Neutrophil (primary cell): ENCODE data around the gene S100A3.

ENCODE experiments used
- H3K27ac ChIP-seq: fragments of 200-600 bp; sonication (generic); 2 replicates; pipeline ENCODE4 v1.5.1; 2016; ENCODE audit warnings: mild to moderate bottlenecking, moderate library complexity
- H3K27me3 ChIP-seq: fragments of 200-600 bp; sonication (generic); 2 replicates; pipeline ENCODE4 v1.6.0; 2016; ENCODE audit warnings: mild to moderate bottlenecking
- H3K36me3 ChIP-seq: fragments of 200-600 bp; sonication (generic); 2 replicates; pipeline ENCODE4 v1.5.1; 2017
- H3K4me1 ChIP-seq, 2 experiments: fragments of 200-600 bp in 1 of 2; sonication (generic) in 1 of 2; 1 replicate in 1 of 2; 2 replicates in 1 of 2; pipeline versions ENCODE4 v1.5.1 to v1.6.1; 2013 to 2016; ENCODE audit warnings: low read depth in 1 of 2, low read length in 1 of 2, mild to moderate bottlenecking in 1 of 2, moderate library complexity in 1 of 2; ENCODE audit not compliant: control insufficient read depth in 1 of 2, insufficient read depth in 1 of 2
- H3K4me3 ChIP-seq, 2 experiments: fragments of 200-600 bp in 1 of 2; sonication (generic) in 1 of 2; 1 replicate in 1 of 2; 2 replicates in 1 of 2; pipeline ENCODE4 v1.5.1; 2013 to 2016; ENCODE audit warnings: low read depth in 1 of 2, low read length in 1 of 2, mild to moderate bottlenecking in 1 of 2, moderate library complexity in 1 of 2
- H3K9me3 ChIP-seq: fragments of 200-600 bp; sonication (generic); 2 replicates; pipeline ENCODE4 v1.5.1; 2016
- TF ChIP-seq, protein P1 (sequence below): fragments of 200-600 bp; sonication (generic); IDR thresholded peaks from 2 replicates; pipeline ENCODE4 v1.5.1; 2016; ENCODE audit warnings: antibody characterized with exemption

S100A3 gene

DNA sequence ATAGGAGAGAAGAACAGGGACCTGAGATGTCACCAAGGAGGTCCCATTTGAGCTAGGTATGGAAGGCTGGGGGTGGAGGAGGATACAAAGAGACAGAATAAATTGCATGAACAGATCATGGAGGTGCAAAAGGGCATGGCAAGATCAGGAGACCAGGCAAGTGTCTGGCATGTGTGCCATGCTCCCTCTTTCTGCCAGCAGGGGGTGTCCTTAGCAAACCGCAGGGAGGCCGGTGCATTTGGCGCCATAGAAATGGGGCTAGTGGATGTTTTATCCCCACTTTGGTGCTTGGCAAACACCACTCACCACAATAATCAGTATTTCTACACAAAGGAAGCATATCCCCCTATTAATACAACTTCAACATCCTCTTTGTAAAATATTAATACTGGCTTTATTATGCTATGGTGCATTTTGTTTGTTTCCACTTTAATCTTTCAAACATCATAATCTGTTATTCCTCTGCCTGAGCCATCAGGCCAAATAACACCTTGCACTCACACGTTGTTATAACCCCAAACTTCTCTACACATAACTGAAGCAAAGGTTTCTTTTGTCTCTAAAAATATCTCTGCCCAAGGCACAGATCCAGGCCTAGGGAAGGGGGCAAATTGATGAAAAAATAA, 39.2 kb downstream of the S100A3 start:
- Histone ChIP-seq H3K4me1 (peaks cover 42 to 46% of the 10 kb centered on the region in 2 experiments), H3K36me3 (no peaks in the 10 kb centered on the region), H3K9me3 (no peaks in the 10 kb centered on the region), H3K27me3 (no peaks in the 10 kb centered on the region), H3K4me3 (no peak overlapping the region), H3K27ac (no peak overlapping the region)
- TF ChIP-seq, protein P1, sequence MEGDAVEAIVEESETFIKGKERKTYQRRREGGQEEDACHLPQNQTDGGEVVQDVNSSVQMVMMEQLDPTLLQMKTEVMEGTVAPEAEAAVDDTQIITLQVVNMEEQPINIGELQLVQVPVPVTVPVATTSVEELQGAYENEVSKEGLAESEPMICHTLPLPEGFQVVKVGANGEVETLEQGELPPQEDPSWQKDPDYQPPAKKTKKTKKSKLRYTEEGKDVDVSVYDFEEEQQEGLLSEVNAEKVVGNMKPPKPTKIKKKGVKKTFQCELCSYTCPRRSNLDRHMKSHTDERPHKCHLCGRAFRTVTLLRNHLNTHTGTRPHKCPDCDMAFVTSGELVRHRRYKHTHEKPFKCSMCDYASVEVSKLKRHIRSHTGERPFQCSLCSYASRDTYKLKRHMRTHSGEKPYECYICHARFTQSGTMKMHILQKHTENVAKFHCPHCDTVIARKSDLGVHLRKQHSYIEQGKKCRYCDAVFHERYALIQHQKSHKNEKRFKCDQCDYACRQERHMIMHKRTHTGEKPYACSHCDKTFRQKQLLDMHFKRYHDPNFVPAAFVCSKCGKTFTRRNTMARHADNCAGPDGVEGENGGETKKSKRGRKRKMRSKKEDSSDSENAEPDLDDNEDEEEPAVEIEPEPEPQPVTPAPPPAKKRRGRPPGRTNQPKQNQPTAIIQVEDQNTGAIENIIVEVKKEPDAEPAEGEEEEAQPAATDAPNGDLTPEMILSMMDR: peak; percentile 62

DNA sequence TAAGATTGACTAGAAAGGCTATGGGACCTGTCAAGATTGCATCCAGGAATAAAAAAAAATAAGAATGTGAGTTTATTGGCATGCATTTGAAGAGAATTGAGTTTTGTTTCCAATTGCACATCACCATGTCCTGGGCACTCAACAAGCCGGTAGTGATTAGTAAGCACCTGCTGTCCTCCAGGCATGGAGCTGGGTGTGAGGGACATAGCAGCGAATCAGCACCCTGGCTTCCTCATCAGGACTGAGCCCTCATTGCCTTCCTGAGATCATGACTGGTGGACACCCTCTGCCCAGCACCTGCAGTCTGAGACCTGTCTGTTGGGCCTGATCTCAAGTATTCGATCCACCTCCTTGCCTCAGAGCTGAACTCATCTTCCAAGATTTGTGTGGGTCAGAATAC, 40.0 kb downstream of the S100A3 start:
- Histone ChIP-seq H3K4me1 (peaks cover 34 to 38% of the 10 kb centered on the region in 2 experiments), H3K4me3 (no peak overlapping the region), H3K27ac (no peak overlapping the region), H3K9me3 (no peaks in the 10 kb centered on the region), H3K36me3 (no peaks in the 10 kb centered on the region), H3K27me3 (no peaks in the 10 kb centered on the region)
- TF ChIP-seq, protein P1: no peak

DNA sequence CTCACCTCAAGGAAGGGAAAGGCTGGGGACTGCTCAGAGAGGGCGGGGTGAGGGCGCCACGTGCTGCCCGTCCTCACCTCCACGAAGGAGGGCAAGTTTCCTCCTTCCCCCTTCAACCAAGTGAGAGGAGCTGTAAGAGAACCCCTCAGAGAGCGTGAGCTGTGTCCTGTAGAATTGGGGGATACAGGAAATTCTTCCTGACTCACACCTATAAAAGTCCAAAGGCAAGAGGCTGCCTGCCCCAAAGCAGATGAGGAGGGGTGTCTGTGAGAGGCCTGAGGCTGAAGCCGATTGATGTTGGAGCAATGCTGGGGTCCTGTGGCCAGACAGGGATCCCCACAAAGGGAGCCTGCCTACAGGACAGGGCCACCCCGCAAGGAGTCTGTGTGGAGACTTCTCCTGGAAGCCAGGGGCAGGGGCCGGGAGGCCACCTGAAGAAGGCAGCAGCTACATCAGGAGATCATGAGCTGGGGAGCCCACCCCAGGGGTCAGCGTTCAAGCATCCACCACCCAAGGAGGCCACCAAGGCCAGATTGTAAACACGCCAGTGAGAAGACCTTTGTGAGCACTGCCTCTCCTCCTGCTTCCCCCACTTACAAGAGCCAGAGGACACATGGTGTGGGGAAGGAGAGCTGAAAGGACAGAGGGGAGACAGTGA, 41.0 kb downstream of the S100A3 start:
- TF ChIP-seq, protein P1: no peak
- Histone ChIP-seq H3K27me3 (no peaks in the 10 kb centered on the region), H3K27ac (no peak overlapping the region), H3K36me3 (no peaks in the 10 kb centered on the region), H3K9me3 (no peaks in the 10 kb centered on the region), H3K4me3 (no peak overlapping the region), H3K4me1 (peaks cover 24 to 28% of the 10 kb centered on the region in 2 experiments)

DNA sequence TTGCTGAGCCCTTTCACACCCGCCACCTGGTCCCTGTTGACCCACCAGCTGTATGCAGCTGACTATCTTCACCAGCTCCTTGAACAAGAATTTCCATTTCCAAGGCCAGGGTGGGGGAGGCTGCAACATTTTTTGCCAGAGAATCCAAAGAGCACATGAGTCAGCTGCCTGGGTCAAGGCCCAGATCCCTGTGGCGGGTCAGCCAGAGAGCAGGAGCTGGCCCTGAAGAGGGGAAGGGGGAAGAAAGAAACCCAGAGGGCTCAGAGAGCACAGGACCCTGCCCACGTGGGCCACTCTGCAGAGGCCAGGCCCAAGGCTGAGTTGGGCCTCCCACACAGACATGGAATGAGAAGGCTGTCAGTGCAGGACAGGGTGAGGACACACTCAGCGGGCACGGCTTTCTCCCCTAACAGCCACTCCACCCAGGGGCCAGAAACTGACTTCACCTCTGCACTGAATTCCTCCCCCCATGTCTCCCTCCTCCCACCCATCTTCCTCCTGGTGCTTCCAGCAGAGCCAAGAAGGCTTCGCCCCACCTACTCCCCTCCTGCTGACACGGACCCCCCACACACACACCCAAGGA, 42.1 kb downstream of the S100A3 start:
- peaks cover 14 to 16% of the 10 kb centered on the region in 2 experiments for H3K4me1 ChIP-seq
- no peaks in the 10 kb centered on the region for H3K36me3 ChIP-seq
- H3K27ac ChIP-seq: no peak overlapping the region
- H3K9me3 ChIP-seq: no peaks in the 10 kb centered on the region
- H3K27me3 ChIP-seq: no peaks in the 10 kb centered on the region
- no peak overlapping the region for H3K4me3 ChIP-seq
- TF ChIP-seq, protein P1: no peak

DNA sequence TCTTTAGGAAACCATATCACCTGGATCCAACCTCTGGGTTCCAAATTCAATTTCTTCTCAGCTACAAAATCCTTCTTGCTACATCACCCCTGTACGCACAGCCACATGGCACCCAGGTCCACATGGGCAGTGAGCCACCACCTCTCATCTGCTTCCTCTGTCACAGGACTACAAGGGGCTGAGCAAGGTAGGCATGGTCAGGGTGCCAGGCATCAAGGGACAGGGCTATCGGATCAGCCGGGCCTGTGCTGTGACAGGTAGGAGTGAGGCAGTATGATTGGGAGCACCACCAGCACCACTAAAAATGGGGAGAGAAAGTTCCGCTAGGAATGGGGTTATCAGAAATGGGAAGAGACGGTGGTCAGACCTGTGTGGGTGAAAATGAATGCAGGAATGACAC, 42.7 kb downstream of the S100A3 start:
- no peaks in the 10 kb centered on the region for H3K36me3 ChIP-seq
- TF ChIP-seq, protein P1: no peak
- no peak overlapping the region for H3K27ac ChIP-seq
- H3K9me3 ChIP-seq: no peaks in the 10 kb centered on the region
- H3K27me3 ChIP-seq: no peaks in the 10 kb centered on the region
- H3K4me3 ChIP-seq: no peak overlapping the region
- peaks cover 8 to 11% of the 10 kb centered on the region in 2 experiments for H3K4me1 ChIP-seq
